ENCODE results near the gene PTGFRN. TPM values are rescaled to one million over a fixed set of nuclear protein-coding genes. Genes with fewer than 3 reads are reported as not detected.

PTGFRN gene
- total RNA-seq, 5 donors from 2014 or later (not counting 1 experiment from before 2014, with no cell fraction given) = 0.53 to 0.79 (median 0.63) TPM

DNA sequence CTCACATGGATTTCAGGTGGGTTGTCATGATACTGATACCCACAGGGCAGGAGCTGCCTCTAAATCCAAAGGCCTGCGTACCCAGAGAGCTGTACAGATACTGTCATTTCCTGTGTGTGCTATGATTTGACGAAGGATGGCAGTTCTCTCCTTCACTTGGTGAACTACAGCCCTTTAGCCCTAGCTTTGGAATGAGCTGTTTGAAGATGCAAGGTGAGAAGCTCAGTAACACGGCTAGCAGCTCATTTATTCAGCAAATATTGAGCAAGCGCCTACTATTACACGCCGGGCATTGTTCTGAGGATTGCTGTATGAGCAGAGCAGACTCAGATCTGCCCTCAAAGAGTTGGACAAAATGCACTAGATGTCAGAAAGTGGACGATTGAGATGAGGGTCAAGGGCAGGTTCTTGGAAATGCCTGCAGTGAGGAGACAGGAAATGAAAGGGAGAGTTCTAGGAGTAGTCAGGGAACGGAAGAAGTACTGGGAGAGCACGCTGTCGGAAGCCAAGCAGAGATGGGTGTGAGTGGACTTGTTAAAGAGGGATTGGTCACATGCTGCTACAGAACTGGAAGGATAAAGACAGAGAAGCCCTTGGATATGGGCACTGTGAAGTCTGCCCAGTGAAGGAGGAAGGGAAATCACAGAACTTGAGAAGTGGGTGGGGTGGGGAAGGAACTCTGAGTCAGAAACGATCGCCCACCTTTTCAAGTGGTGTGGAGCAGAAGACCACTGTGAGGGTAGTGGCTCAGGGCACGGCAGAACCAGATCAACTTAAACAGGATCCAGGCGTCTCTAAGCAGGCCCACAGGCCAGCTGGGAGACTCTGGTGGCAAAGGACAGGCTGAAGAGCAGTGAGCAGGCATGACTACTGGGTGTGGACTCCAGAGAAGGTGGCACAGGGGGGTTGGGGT is 7.1 kb downstream of the PTGFRN start:
- H3K9me3 ChIP-seq = no peaks in the 10 kb centered on the region
- H3K4me1 ChIP-seq (ENCODE audit: control insufficient read depth in 1 of 2, extremely low read depth in 1 of 2, insufficient read depth in 2 of 2, low read length in 2 of 2) = peaks cover 4 to 22% of the 10 kb centered on the region in 2 experiments
- 79% methylated on average over 12 of the region's 14 CpGs for WGBS (ENCODE audit: insufficient coverage)
- ChIA-PET POLR2A (interaction anchor here in 1 of 2 donors (0.8 kb wide), 1 partner anchor 18 kb away, joined by 3 read pairs; no protein-coding TSS in a partner anchor), CTCF (interaction anchor here (0.6 to 0.7 kb wide), 2 partner anchors 29 to 92 kb away, joined by 3 read pairs; no protein-coding TSS in a partner anchor)
- Mint-ChIP-seq H3K9me3 (no peaks in the 10 kb centered on the region), H3K27me3 (no peaks in the 10 kb centered on the region), H3K36me3 (no peaks in the 10 kb centered on the region), H3K27ac (no peak overlapping the region), H3K4me1 (peaks cover 3 to 15% (median 15%) of the 10 kb centered on the region in 3 donors), H3K4me3 (no peak overlapping the region)
- DNase-seq (peak in 1 of 35 experiments; percentile 11), ATAC-seq (replicated peaks in 1 of 4) (peak in 2 of 4 experiments; percentile 37 to 50)
- H3K36me3 ChIP-seq (ENCODE audit: control insufficient read depth in 2 of 2, extremely low read depth in 1 of 2, insufficient read depth in 1 of 2, low read length in 1 of 2) = no peaks in the 10 kb centered on the region
- no peak overlapping the region for H3K4me3 ChIP-seq (ENCODE audit: control insufficient read depth in 1 of 2, extremely low read depth in 1 of 2, low read length in 1 of 2)
- no peaks in the 10 kb centered on the region for H3K27me3 ChIP-seq (replicated peaks in 1 of 2; ENCODE audit: control insufficient read depth in 2 of 2, extremely low read depth in 1 of 2, insufficient read depth in 2 of 2, low read length in 1 of 2)
- no peak overlapping the region for H3K27ac ChIP-seq (ENCODE audit: low read length)

DNA sequence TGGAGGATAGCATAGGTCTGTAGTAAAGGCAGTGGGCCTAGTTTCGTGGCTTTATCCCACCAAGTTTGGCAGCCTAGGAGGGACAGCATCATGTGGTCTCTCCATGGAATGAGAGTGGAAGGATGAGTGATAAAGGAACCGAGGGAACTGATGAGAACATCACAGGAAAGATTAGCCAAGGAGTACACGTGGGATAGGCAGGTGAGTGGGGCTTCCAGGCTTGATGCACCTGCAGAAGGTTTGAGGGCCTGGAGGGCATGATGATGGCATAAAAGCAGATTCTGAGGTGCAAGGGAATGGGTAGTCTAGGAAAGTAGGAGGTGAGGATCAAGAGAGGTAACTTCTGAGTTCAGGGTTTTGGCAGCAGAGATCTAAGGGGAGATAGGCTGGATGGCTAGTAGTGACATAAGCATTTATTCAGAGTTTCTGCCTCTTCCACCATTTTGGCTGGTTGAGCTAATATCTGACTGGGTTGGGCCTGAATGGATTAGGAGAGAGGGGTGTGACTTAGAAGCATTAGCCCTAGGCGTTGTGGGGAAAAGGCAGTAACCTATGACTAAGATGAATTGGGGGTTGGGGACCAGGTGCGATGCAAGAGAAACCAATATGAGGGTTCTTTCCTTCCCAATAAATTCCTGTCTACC is 9.1 kb downstream of the PTGFRN start:
- Histone ChIP-seq H3K27ac (ENCODE audit: low read length) (no peak overlapping the region), H3K9me3 (no peaks in the 10 kb centered on the region), H3K36me3 (ENCODE audit: control insufficient read depth in 2 of 2, extremely low read depth in 1 of 2, insufficient read depth in 1 of 2, low read length in 1 of 2) (no peaks in the 10 kb centered on the region), H3K4me1 (ENCODE audit: control insufficient read depth in 1 of 2, extremely low read depth in 1 of 2, insufficient read depth in 2 of 2, low read length in 2 of 2) (peaks cover 4 to 18% of the 10 kb centered on the region in 2 experiments), H3K27me3 (replicated peaks in 1 of 2; ENCODE audit: control insufficient read depth in 2 of 2, extremely low read depth in 1 of 2, insufficient read depth in 2 of 2, low read length in 1 of 2) (no peaks in the 10 kb centered on the region), H3K4me3 (ENCODE audit: control insufficient read depth in 1 of 2, extremely low read depth in 1 of 2, low read length in 1 of 2) (no peak overlapping the region)
- Mint-ChIP-seq H3K4me3 (no peak overlapping the region), H3K9me3 (no peaks in the 10 kb centered on the region), H3K36me3 (no peaks in the 10 kb centered on the region), H3K4me1 (peaks cover 3 to 15% (median 15%) of the 10 kb centered on the region in 3 donors), H3K27me3 (no peaks in the 10 kb centered on the region), H3K27ac (no peak overlapping the region)
- CTCF ChIA-PET = no interaction called here
- no peak for ATAC-seq (replicated peaks in 1 of 4)
- WGBS (ENCODE audit: insufficient coverage) = 79% methylated on average over 3 of the region's 5 CpGs
- no peak for DNase-seq
- POLR2A ChIA-PET = no interaction called here

DNA sequence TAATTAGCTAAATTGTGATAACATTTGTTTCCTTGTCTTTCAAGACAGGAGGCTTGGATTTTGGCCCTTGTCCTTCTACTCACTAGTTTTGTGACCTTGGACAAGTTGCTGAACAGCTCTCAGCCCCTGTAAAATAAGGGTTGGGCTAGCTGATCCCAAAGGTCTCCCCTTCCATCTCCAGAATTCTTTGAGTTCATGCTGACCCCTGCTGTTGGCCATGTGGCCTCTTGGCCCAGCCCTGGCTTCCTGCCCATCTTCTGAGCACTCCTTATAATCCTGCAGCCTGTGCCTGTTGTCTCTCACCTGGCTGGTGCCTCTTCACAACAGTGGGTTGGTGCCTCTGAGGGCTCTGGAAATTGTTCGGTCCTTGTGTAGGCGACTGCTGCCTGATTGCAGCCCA is 10.1 kb downstream of the PTGFRN start:
- no peaks in the 10 kb centered on the region for H3K36me3 Mint-ChIP-seq
- H3K4me3 Mint-ChIP-seq = no peak overlapping the region
- no peaks in the 10 kb centered on the region for H3K9me3 ChIP-seq
- no peak overlapping the region for H3K27ac Mint-ChIP-seq
- DNase-seq (no peak), ATAC-seq (replicated peaks in 1 of 4) (no peak)
- peaks cover 4 to 14% of the 10 kb centered on the region in 2 experiments for H3K4me1 ChIP-seq (ENCODE audit: control insufficient read depth in 1 of 2, extremely low read depth in 1 of 2, insufficient read depth in 2 of 2, low read length in 2 of 2)
- no peaks in the 10 kb centered on the region for H3K9me3 Mint-ChIP-seq
- WGBS (ENCODE audit: insufficient coverage) = 68% methylated on average over 2 of the region's 2 CpGs
- H3K27me3 Mint-ChIP-seq = no peaks in the 10 kb centered on the region
- H3K27ac ChIP-seq (ENCODE audit: low read length) = no peak overlapping the region
- no peaks in the 10 kb centered on the region for H3K36me3 ChIP-seq (ENCODE audit: control insufficient read depth in 2 of 2, extremely low read depth in 1 of 2, insufficient read depth in 1 of 2, low read length in 1 of 2)
- ChIA-PET POLR2A (no interaction called here), CTCF (no interaction called here)
- no peak overlapping the region for H3K4me3 ChIP-seq (ENCODE audit: control insufficient read depth in 1 of 2, extremely low read depth in 1 of 2, low read length in 1 of 2)
- H3K4me1 Mint-ChIP-seq = peaks cover 3 to 13% (median 13%) of the 10 kb centered on the region in 3 donors
- no peaks in the 10 kb centered on the region for H3K27me3 ChIP-seq (replicated peaks in 1 of 2; ENCODE audit: control insufficient read depth in 2 of 2, extremely low read depth in 1 of 2, insufficient read depth in 2 of 2, low read length in 1 of 2)

DNA sequence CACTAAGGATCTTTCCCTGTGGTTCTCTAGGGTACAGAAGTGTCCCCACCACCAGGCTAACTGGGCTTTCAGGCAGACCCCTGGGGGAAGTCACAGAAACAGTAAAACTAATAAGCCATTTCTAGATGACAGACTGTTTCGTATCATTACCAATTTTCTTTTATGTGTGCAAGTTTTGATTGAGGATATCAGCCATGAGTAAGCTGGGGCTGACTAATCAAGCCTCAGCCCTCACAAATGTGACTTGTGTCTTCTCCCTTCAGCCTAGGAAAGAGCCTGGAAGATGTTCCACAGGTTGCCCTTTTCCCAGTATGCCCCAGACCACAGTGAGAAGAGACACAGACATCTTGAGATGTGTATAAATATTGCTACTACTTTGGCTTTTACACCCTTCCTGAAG is 10.5 kb downstream of the PTGFRN start:
- H3K27me3 Mint-ChIP-seq = no peaks in the 10 kb centered on the region
- no peak overlapping the region for H3K4me3 Mint-ChIP-seq
- DNase-seq (no peak), ATAC-seq (replicated peaks in 1 of 4) (no peak)
- Histone ChIP-seq H3K9me3 (no peaks in the 10 kb centered on the region), H3K4me3 (ENCODE audit: control insufficient read depth in 1 of 2, extremely low read depth in 1 of 2, low read length in 1 of 2) (no peak overlapping the region), H3K27me3 (replicated peaks in 1 of 2; ENCODE audit: control insufficient read depth in 2 of 2, extremely low read depth in 1 of 2, insufficient read depth in 2 of 2, low read length in 1 of 2) (no peaks in the 10 kb centered on the region), H3K4me1 (ENCODE audit: control insufficient read depth in 1 of 2, extremely low read depth in 1 of 2, insufficient read depth in 2 of 2, low read length in 2 of 2) (peaks cover 2 to 11% of the 10 kb centered on the region in 2 experiments), H3K27ac (ENCODE audit: low read length) (no peak overlapping the region), H3K36me3 (ENCODE audit: control insufficient read depth in 2 of 2, extremely low read depth in 1 of 2, insufficient read depth in 1 of 2, low read length in 1 of 2) (no peaks in the 10 kb centered on the region)
- ChIA-PET CTCF (no interaction called here), POLR2A (no interaction called here)
- no peaks in the 10 kb centered on the region for H3K36me3 Mint-ChIP-seq
- H3K4me1 Mint-ChIP-seq = peaks cover 0 to 9% (median 8%) of the 10 kb centered on the region in 3 donors
- H3K9me3 Mint-ChIP-seq = no peaks in the 10 kb centered on the region
- no peak overlapping the region for H3K27ac Mint-ChIP-seq
- WGBS (ENCODE audit: insufficient coverage) = no CpG with 5 or more reads among the region's 1 CpG

DNA sequence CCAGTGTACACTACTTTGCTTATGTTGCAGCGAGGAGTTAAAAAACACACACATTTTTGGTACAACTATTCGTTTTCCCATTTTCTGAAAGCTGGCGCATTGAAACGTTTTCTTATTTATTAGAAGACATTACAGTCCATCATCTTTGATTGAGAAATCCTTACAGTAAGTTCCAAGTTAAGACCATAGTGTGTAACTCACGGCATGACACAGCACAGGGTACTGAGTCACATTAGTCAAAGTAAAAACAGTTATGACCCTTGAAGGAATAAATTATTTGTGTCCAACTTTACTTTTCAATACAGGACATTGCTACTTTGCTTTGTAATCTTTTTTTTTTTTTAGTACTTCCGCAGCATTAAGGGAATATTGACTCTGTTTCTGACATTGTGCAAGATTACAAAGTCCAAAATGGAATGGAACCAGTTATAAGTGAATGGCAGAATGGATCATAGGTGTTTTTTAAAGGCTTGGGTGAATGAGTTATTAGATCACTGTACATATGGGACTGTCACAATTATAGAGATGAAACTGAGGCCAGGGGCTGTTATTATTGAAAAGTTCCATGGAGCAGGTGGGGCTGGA is 11.7 kb downstream of the PTGFRN start:
- H3K4me1 Mint-ChIP-seq = no peaks in the 10 kb centered on the region
- WGBS (ENCODE audit: insufficient coverage) = no CpG with 5 or more reads among the region's 6 CpGs
- no peak overlapping the region for H3K27ac ChIP-seq (ENCODE audit: low read length)
- H3K4me1 ChIP-seq (ENCODE audit: control insufficient read depth in 1 of 2, extremely low read depth in 1 of 2, insufficient read depth in 2 of 2, low read length in 2 of 2) = peaks cover 0 to 3% of the 10 kb centered on the region in 2 experiments
- DNase-seq (no peak), ATAC-seq (replicated peaks in 1 of 4) (no peak)
- H3K27ac Mint-ChIP-seq = no peak overlapping the region
- H3K36me3 ChIP-seq (ENCODE audit: control insufficient read depth in 2 of 2, extremely low read depth in 1 of 2, insufficient read depth in 1 of 2, low read length in 1 of 2) = no peaks in the 10 kb centered on the region
- no peaks in the 10 kb centered on the region for H3K9me3 Mint-ChIP-seq
- no peaks in the 10 kb centered on the region for H3K27me3 Mint-ChIP-seq
- H3K9me3 ChIP-seq = no peaks in the 10 kb centered on the region
- ChIA-PET CTCF (interaction anchor here in 1 of 2 donors (0.7 kb wide), 1 partner anchor 184 kb away, joined by 3 read pairs; no protein-coding TSS in a partner anchor), POLR2A (interaction anchor here (0.5 to 0.6 kb wide), 2 partner anchors 119 to 144 kb away, joined by 3 to 6 read pairs; no protein-coding TSS in a partner anchor)
- H3K4me3 Mint-ChIP-seq = no peak overlapping the region
- no peaks in the 10 kb centered on the region for H3K27me3 ChIP-seq (replicated peaks in 1 of 2; ENCODE audit: control insufficient read depth in 2 of 2, extremely low read depth in 1 of 2, insufficient read depth in 2 of 2, low read length in 1 of 2)
- H3K4me3 ChIP-seq (ENCODE audit: control insufficient read depth in 1 of 2, extremely low read depth in 1 of 2, low read length in 1 of 2) = no peak overlapping the region
- H3K36me3 Mint-ChIP-seq = no peaks in the 10 kb centered on the region

DNA sequence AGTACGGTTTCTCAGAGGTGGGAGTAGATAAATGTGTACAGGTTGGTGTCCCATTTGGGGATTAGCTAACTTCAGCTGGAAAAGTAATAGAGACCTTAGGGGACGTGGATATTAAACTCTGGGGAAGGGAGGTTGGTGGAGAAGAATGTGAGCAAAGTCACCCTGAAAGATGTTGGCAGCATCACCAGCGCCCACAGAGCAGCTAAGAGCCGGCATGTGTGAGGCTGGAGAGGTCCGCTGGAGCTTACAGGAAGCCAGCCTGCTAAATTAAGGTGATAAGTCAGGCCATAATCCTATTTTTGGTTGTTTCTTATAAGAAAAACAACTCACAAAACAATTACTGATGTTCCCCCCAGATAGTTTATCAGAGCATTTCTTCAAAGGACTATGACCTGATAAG is 12.2 kb downstream of the PTGFRN start:
- DNase-seq (no peak), ATAC-seq (replicated peaks in 1 of 4) (no peak)
- no peaks in the 10 kb centered on the region for H3K36me3 Mint-ChIP-seq
- H3K27ac Mint-ChIP-seq = no peak overlapping the region
- H3K27ac ChIP-seq (ENCODE audit: low read length) = no peak overlapping the region
- H3K4me3 Mint-ChIP-seq = no peak overlapping the region
- POLR2A ChIA-PET = no interaction called here
- no peaks in the 10 kb centered on the region for H3K4me1 Mint-ChIP-seq
- CTCF ChIA-PET = no interaction called here
- no peak overlapping the region for H3K4me3 ChIP-seq (ENCODE audit: control insufficient read depth in 1 of 2, extremely low read depth in 1 of 2, low read length in 1 of 2)
- H3K9me3 Mint-ChIP-seq = no peaks in the 10 kb centered on the region
- H3K27me3 Mint-ChIP-seq = no peaks in the 10 kb centered on the region
- H3K4me1 ChIP-seq (ENCODE audit: control insufficient read depth in 1 of 2, extremely low read depth in 1 of 2, insufficient read depth in 2 of 2, low read length in 2 of 2) = no peaks in the 10 kb centered on the region
- 95% methylated on average over 3 of the region's 5 CpGs for WGBS (ENCODE audit: insufficient coverage)
- H3K9me3 ChIP-seq = no peaks in the 10 kb centered on the region
- no peaks in the 10 kb centered on the region for H3K27me3 ChIP-seq (replicated peaks in 1 of 2; ENCODE audit: control insufficient read depth in 2 of 2, extremely low read depth in 1 of 2, insufficient read depth in 2 of 2, low read length in 1 of 2)
- H3K36me3 ChIP-seq (ENCODE audit: control insufficient read depth in 2 of 2, extremely low read depth in 1 of 2, insufficient read depth in 1 of 2, low read length in 1 of 2) = no peaks in the 10 kb centered on the region

Measured in T-cell (primary cell).